GM23248 (cell line): Measurements from ENCODE around the gene C5orf34. TPM values are rescaled to one million over a fixed set of nuclear protein-coding genes. Genes with fewer than 3 reads are reported as not detected.
A peak's percentile ranks its signal among the peaks of the same experiment; 100 is the strongest.
"Not testable (repeated sequence)": the region's sequence is repeated elsewhere in the genome, so short reads cannot be mapped to it uniquely, and the experiment has no call there.

Source experiments
- DNase-seq: peaks from one replicate; pipeline ENCODE4 v3.0.0-alpha.2; 2015
- H2AFZ ChIP-seq: fragments of 200-600 bp; sonication (generic); 2 replicates; pipeline ENCODE4 v1.6.1; 2016; ENCODE audit warnings: antibody characterized with exemption
- H3F3A ChIP-seq: fragments of 200-600 bp; sonication (generic); 2 replicates; pipeline ENCODE4 v1.6.1; 2016; ENCODE audit warnings: mild to moderate bottlenecking, antibody characterized with exemption, mixed run types; ENCODE audit not compliant: insufficient read depth
- H3K27ac ChIP-seq: fragments of 200-600 bp; sonication (generic); 2 replicates; pipeline ENCODE4 v1.5.1; 2016; ENCODE audit warnings: mild to moderate bottlenecking
- H3K27me3 ChIP-seq: fragments of 200-600 bp; sonication (generic); replicated peaks from 2 replicates; pipeline ENCODE4 v1.6.1; 2016; ENCODE audit warnings: mild to moderate bottlenecking; ENCODE audit not compliant: insufficient read depth
- H3K36me3 ChIP-seq: fragments of 200-600 bp; sonication (generic); 2 replicates; pipeline ENCODE4 v1.6.1; 2016; ENCODE audit warnings: low read depth, mild to moderate bottlenecking
- H3K4me1 ChIP-seq: fragments of 200-600 bp; sonication (generic); 2 replicates; pipeline ENCODE4 v1.6.1; 2016; ENCODE audit warnings: mild to moderate bottlenecking; ENCODE audit not compliant: insufficient read depth
- H3K4me2 ChIP-seq: fragments of 200-600 bp; sonication (generic); one replicate; pipeline ENCODE4 v1.6.1; 2016; ENCODE audit warnings: mild to moderate bottlenecking; ENCODE audit not compliant: unreplicated experiment
- H3K4me3 ChIP-seq: fragments of 200-600 bp; sonication (generic); 2 replicates; pipeline ENCODE4 v1.5.1; 2016; ENCODE audit warnings: mild to moderate bottlenecking
- H3K79me2 ChIP-seq: fragments of 200-600 bp; sonication (generic); 2 replicates; pipeline ENCODE4 v1.6.1; 2016; ENCODE audit warnings: mild to moderate bottlenecking; ENCODE audit not compliant: insufficient read depth
- H3K9ac ChIP-seq: fragments of 200-600 bp; sonication (generic); 2 replicates; pipeline ENCODE4 v1.6.1; 2016; ENCODE audit warnings: mild to moderate bottlenecking
- H3K9me2 ChIP-seq: fragments of 200-600 bp; sonication (generic); 2 replicates; pipeline ENCODE4 v1.6.1; 2016; ENCODE audit warnings: mixed run types, mild to moderate bottlenecking, moderate library complexity; ENCODE audit not compliant: insufficient read depth
- H3K9me3 ChIP-seq: fragments of 200-600 bp; sonication (generic); one replicate; pipeline ENCODE4 v1.6.1; 2017; ENCODE audit warnings: low read depth
- H4K20me1 ChIP-seq: fragments of 200-600 bp; sonication (generic); 2 replicates; pipeline ENCODE4 v1.6.0; 2016; ENCODE audit not compliant: insufficient read depth
- EZH2 ChIP-seq: fragments of 200-600 bp; sonication (generic); IDR thresholded peaks from 2 replicates; pipeline ENCODE4 v1.6.1; 2018; ENCODE audit warnings: antibody characterized with exemption, mild to moderate bottlenecking; ENCODE audit not compliant: insufficient read depth, poor library complexity, severe bottlenecking
- EZH2phosphoT487 ChIP-seq: fragments of 200-600 bp; sonication (generic); IDR thresholded peaks from 2 replicates; pipeline ENCODE4 v1.6.1; 2018; ENCODE audit warnings: antibody characterized with exemption, moderate library complexity, mild to moderate bottlenecking, low read depth; ENCODE audit not compliant: insufficient read depth
- WGBS, 2 experiments: methylation state at CpG; one replicate each; pipeline ENCODE4 v1.1.6; 2015 to 2017; ENCODE audit warnings: low lambda C conversion rate in 2 of 2, low coverage in 1 of 2; ENCODE audit errors: missing lambda C conversion rate in 2 of 2; 5-methylcytosine and 5-hydroxymethylcytosine counted together
- in situ Hi-C: fragments of 300-500 bp; cut with MboI; formaldehyde crosslinking; loops from 2 replicates; pipeline ENCODE4 v1.15.0; 2020
- polyA plus RNA-seq: library from polyadenylated mRNA; unstranded; fragments of >200 nt; fragmentation: Nextera tagmentation; extraction: Ambion mirVana; gene quantifications from 2 replicates; pipeline ENCODE4 v1.2.1, GENCODE V29; 2016
- total RNA-seq: library from RNA; depleted of rRNA; stranded (reverse); fragments of >200 nt; shearing (Covaris generic); gene quantifications from 2 replicates; pipeline ENCODE4 v1.2.3, GENCODE V29; 2014

The C5orf34 gene
- total and polyA plus RNA-seq, 2 experiments from 2014 or later = 3.1 to 4.4 TPM

DNA sequence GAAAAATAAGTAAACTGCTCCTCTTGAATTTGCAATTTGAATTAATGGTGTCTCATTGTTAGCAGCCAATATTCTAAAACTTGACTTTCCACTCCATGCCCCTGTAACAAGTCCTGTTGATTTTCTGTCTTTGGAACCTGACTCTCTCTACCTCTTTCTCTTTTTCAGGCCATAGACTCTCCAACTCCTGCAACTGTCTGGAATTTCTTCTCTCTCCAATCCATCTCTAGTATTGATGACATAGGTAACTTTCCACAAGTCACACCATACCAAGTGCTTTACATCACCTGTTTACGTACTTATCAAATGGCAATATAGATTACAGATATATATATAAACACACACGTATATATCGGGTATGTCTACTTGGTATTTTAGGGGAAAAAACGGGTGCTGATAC, 923 bp downstream of the C5orf34 start:
- WGBS, 2 experiments = 1 to 3% methylated on average over 4 of the region's 4 CpGs
- Histone ChIP-seq H3F3A (peaks cover 11% of the 10 kb centered on the region), H3K9me3 (no peaks in the 10 kb centered on the region), H3K79me2 (peaks cover 34% of the 10 kb centered on the region), H3K36me3 (no peaks in the 10 kb centered on the region; the same call in 1 of the 2 replicates), H3K9me2 (no peaks in the 10 kb centered on the region), H3K27me3 (no peaks in the 10 kb centered on the region), H3K4me2 (peak overlapping the region; percentile 99), H2AFZ (peak overlapping the region; percentile 98), H3K9ac (peak overlapping the region; percentile 98), H3K4me3 (peak overlapping the region; percentile 90), H3K27ac (peak overlapping the region; percentile 99), H3K4me1 (peaks cover 16% of the 10 kb centered on the region), H4K20me1 (no peaks in the 10 kb centered on the region)
- TF ChIP-seq EZH2phosphoT487 = no peak
- TF ChIP-seq EZH2 = no peak
- peak; percentile 21 for DNase-seq
- in situ Hi-C loops = no loop called here

DNA sequence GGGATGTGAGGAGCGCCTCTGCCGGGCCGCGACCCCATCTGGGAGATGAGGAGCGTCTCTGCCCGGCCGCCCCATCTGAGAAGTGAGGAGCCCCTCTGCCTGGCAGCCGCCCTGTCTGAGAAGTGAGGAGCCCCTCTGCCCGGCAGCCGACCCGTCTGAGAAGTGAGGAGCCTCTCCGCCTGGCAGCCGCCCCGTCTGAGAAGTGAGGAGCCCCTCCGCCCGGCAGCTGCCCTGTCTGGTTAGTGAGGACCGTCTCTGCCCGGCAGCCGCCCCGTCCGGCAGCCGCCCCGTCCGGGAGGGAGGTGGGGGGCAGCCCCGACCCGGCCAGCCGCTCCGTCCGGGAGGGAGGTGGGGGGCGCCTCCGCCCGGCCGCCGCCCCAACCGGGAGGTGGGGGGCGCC, 3.9 kb downstream of the C5orf34 start:
- H3K27me3 ChIP-seq, H3K27ac ChIP-seq, H2AFZ ChIP-seq, H3K4me3 ChIP-seq, H3K4me2 ChIP-seq, H3K9me3 ChIP-seq, H3K9ac ChIP-seq, H3K36me3 ChIP-seq, in situ Hi-C loops, DNase-seq, H3K9me2 ChIP-seq, H4K20me1 ChIP-seq: not testable (repeated sequence)
- H3F3A ChIP-seq = peaks cover 11% of the 10 kb centered on the region
- 94 to 100% methylated on average over 9 to 36 of the region's 36 CpGs for WGBS, 2 experiments
- peaks cover 45% of the 10 kb centered on the region for H3K79me2 ChIP-seq
- H3K4me1 ChIP-seq = peaks cover 16% of the 10 kb centered on the region

DNA sequence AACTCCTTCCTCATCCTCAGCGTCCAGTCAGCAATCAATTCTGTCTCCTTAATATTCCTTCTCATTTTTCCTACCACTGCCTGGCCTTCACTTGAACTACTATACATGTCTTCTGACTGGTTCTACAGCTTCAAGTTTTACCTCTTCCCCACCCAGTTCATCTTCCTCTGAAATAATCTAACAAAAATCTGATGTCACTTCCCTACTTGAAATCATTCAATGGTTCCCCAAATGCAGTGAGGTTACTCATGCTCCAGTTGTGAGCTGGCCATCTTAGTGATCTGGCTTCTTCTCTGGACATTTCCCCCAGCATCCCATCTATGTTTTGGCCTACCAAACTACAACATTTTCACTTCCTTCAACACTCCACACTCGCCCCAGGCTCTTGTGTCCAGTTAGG, 16.4 kb downstream of the C5orf34 start:
- Histone ChIP-seq H3K4me2 (no peak overlapping the region), H4K20me1 (no peaks in the 10 kb centered on the region), H3K79me2 (no peaks in the 10 kb centered on the region), H3K4me3 (no peak overlapping the region), H3K36me3 (no peaks in the 10 kb centered on the region), H3K4me1 (no peaks in the 10 kb centered on the region), H3K27ac (no peak overlapping the region), H3K27me3 (no peaks in the 10 kb centered on the region), H2AFZ (no peak overlapping the region), H3F3A (no peaks in the 10 kb centered on the region), H3K9me2 (no peaks in the 10 kb centered on the region), H3K9ac (no peak overlapping the region), H3K9me3 (no peaks in the 10 kb centered on the region)
- DNase-seq = no peak
- WGBS, 2 experiments = 94 to 95% methylated on average over 2 of the region's 2 CpGs
- no peak for TF ChIP-seq EZH2
- TF ChIP-seq EZH2phosphoT487 = no peak
- in situ Hi-C loops = no loop called here

DNA sequence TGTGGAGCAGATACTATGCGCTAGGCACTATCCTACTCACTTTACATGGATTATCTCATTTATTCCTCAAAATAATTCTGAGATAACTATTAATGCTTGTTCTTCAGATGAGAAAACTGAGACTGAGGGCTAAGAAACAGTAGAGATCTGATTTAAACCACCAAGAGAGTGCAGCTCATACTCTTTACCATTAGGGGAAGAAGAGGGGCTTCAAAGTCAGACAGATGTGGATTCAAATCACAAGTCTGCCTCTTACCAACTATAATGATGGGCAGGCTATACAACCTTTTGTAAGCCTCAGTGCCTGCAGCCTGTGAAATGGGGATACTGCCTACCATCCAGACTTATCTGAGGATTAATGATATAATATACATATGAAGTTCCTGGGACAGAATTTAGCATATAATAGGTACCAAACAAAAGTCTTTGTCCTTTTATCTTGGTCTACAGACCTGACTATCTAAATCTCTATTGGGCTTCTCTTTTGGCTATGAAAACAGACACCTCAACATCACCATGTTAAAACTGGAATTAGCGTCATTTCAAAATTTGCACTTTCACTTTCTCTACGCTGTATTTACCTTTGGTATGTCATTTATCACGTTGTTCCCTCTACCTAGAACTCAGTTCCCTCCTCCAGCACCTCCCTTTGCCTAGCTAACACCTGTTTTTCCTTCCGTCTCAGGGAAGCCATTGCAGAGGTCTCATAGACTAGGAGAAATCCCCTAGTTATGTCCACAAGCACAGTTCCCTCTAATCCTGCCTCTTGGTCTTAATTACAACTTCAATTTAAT, 17.4 kb downstream of the C5orf34 start:
- no peak overlapping the region for H2AFZ ChIP-seq
- H3F3A ChIP-seq = no peaks in the 10 kb centered on the region
- H3K36me3 ChIP-seq = no peaks in the 10 kb centered on the region
- no peaks in the 10 kb centered on the region for H4K20me1 ChIP-seq
- no peaks in the 10 kb centered on the region for H3K79me2 ChIP-seq
- H3K9me3 ChIP-seq = no peaks in the 10 kb centered on the region
- in situ Hi-C loops = no loop called here
- WGBS, 2 experiments = 87 to 90% methylated on average over 5 of the region's 5 CpGs
- DNase-seq = no peak
- H3K4me1 ChIP-seq = no peaks in the 10 kb centered on the region
- no peak for TF ChIP-seq EZH2phosphoT487
- TF ChIP-seq EZH2 = no peak
- no peak overlapping the region for H3K4me2 ChIP-seq
- H3K9ac ChIP-seq = no peak overlapping the region
- no peaks in the 10 kb centered on the region for H3K27me3 ChIP-seq
- no peaks in the 10 kb centered on the region for H3K9me2 ChIP-seq
- H3K27ac ChIP-seq = no peak overlapping the region
- no peak overlapping the region for H3K4me3 ChIP-seq
